Measurements from ENCODE around the gene VAV2.
"Not testable (repeated sequence)": the region's sequence is repeated elsewhere in the genome, so short reads cannot be mapped to it uniquely, and the experiment has no call there.

VAV2 gene

DNA sequence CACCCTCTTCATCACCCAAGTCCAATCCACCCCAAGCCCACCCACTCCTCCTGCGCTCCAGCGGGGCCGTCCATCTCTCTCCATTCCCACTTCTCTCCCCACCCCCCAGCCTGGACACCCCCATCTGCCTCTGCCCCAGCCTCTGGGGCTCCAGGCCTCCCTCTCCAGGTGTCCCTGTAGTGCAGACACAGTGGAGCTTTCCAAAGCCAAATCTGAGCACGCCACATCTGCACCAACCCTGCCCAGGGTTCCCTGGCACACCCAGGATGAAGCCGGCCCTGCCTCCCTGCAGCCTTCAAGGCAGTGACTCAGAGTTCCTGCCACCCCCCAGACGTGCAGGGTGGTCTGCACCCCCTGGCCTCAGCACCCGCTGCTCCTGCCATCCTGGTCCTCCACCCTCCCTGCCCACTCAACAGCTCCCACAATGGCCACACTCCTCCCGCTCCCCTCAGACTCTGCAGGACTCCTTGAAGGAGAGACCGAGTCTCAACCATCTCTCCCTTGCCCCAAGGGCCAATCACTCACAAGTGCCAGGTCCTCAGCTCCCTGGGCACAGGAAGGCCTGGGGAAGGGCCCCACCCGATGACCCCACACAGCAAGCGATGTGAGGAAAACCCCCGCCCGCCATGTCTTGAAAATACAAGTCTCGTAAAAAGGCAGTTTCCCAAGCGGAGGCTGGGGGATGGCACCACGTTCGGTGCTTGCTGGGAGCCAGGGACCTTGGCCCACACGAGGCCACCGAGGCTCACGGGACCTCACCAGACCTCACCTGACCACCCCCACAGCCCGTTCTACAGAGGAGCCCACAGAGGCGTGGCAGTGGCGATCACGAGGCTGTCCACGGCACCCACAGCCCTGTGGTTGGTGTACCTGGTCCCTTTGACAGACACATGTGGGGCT, 22.2 kb downstream of the VAV2 start:
- no peak for DNase-seq (ENCODE audit: low read depth in 2 of 2)

DNA sequence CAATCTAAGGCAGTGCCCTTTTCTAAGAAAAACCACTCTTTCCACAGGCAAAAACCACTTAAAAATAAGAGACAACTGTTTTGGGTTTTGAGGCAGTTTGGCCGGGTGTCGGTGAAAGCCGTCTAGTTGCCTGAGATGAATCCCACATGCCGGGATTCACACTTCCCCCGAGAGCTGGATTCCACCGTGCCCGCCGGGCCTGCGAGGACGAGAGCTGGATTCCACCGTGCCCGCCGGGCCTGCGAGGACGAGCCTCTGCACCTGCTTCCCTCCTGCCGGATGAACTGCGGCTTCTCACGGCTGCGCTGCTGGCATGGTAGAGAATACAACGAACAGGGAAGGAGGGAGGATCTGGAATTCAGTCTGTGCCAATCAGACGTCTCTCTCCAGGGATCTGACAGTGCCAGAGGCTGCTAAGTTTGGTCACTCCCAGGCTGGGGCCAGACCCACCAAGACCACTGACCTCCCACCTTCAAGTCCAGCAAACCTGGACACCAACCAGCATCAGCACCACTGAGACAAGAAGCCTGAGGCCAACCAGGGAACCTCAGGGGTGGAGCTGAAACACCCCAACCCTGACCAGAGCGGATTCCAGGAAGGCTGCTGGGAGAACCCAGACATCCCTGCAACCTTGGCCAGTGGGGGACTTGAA, 23.0 kb downstream of the VAV2 start:
- DNase-seq (ENCODE audit: low read depth in 2 of 2), result no peak

DNA sequence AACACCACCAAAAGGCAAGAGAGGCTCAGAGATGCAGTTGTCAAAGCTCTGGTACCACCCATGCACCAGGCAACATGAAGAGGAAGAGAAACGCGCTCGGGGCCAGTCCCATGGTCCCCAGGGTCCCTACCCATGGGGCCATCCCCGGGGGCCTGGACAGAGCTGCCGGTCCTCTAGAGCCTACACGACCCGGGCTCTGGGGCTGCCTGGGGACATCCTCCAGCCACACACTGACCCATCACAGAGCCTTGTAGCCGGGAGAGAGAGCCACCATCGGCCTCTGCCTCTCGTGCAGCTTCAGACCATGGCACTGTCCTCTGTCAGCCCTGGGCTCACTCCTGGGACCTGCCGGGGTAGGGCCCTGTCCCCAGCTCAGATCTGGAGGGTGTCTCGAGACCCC, 23.7 kb downstream of the VAV2 start:
- no peak for DNase-seq (ENCODE audit: low read depth in 2 of 2)

DNA sequence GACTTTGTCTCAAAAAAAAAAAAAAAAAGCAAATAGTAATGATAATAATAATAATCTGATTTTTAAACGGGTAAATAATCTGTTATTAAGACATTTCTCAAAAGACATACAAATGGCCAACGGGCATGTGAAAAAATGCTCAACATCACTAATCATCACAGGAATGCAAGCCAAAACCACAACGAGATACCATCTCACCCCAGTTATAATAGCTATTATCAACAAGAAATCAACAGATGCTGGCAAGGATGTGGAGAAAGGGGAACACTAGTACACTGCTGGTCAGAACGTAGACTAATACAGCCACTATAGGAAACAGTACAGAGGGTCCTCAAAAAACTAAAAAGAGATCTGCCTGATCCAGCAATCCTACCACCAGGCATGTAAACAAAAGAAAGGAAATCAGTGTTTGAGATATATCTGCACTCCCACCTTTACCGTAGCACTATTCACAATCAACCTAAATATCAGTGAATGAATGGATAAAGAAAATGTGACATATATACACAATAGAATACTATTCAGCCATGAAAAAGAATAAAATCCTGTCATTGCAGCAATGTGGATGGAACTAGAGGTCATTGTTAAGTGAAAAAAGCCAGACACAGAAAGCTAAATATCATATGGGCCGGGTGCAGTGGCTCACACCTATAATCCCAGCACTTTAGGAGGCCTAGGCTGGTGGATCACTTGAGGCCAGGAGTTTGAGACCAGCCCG, 24.9 kb downstream of the VAV2 start:
- DNase-seq (ENCODE audit: low read depth in 2 of 2), result no peak

DNA sequence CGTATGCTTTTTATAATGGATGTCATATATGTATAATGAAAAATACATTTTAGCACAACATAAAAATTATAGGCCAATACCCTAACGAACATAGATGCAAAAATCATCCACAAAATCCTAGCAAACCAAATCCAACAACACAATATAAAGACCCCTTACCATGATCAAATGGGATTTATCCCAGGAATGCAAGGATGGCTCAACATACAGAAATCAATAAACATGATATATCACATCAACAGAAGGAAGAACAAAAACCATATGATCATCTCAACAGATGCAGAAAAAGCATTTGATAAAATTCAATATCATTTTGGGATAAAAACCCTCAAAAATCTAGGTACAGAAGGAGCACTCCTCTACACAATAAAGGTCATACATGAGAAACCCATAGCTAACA, 27.7 kb downstream of the VAV2 start:
- no peak for DNase-seq (ENCODE audit: low read depth in 2 of 2)

DNA sequence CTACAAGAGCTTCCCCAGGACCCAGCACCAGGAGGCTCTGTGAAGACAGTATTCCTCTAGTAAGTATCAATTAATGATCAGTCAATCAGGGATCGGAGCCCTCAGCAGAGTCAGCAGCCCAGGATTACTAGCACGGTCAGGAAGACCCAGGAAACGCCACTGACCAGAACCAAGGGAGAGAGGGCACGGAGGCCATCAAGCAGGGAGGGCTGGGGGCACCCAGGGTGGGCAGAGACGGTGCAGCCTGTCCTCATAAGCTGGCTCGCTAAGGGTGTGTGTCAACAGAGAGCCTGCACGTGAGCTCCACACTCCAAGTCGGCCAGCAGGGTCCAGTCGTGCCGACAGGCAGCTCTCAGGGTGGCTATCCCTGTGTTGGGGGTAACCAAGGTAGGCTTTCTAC, 29.0 kb downstream of the VAV2 start:
- DNase-seq (ENCODE audit: low read depth in 2 of 2), result no peak

DNA sequence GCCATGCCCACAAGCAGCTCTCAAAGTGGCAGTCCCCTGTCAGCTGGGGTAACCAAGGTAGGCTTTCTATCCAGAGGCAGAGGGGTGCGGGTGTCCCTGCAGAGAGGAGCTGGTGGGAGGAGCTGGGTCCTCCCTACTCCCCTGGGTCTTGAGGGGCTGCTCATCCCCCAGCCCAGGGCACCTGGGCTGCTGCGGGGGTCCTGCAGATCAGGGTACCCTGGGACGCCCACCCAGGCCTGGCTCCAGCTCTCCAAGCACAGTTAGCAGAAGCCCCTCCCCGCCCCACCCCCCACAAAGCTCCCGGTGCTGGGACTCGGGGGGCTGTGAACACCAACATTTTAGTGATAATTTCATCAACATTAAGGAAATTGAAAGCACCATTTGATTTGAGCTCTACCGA, 29.8 kb downstream of the VAV2 start:
- no peak for DNase-seq (ENCODE audit: low read depth in 2 of 2)

DNA sequence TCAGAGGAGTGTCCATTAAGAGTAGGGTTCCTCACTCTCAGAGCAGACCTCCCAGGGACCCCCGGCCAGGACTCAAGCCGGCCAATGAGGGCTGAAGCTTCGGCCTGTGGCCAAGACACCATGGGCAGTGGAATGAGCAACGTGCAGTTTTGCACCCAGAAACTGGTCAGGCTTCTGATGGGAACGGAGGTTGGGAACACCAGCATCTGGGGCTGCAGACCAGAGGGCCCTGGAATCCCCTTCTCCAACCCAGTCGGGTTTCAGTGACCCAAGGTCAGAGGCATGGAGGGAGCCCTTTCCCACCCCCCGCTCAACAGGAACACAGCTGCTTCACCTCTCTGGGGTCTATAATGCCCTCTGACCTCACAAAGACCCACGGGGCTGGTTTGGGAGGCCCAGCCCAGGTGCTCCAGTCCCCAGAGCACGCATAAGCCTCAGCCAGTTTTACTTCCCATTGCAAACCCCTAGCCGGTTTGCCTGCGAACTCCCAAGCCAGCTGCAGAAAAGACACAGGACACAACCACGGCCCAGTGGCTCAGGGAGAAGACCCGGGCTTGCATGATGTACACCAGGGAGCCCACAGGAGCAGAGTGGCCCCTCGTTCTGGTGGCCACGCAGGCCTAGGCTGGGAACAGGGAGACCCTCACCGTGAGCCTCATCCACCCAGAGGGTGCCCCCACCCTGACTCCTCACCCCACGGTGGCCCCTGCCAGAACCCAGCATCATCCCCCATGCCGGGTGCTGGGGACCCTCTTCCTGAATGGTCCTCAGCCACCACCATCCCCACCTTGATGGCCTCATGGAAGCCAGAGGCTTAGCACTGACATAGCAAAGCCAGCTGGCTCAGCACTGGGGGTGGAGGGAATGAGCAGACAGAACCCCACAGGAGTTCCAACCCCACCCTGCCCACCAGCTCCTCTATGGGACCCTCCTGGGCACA, 30.6 kb downstream of the VAV2 start:
- no peak for DNase-seq (ENCODE audit: low read depth in 2 of 2)

DNA sequence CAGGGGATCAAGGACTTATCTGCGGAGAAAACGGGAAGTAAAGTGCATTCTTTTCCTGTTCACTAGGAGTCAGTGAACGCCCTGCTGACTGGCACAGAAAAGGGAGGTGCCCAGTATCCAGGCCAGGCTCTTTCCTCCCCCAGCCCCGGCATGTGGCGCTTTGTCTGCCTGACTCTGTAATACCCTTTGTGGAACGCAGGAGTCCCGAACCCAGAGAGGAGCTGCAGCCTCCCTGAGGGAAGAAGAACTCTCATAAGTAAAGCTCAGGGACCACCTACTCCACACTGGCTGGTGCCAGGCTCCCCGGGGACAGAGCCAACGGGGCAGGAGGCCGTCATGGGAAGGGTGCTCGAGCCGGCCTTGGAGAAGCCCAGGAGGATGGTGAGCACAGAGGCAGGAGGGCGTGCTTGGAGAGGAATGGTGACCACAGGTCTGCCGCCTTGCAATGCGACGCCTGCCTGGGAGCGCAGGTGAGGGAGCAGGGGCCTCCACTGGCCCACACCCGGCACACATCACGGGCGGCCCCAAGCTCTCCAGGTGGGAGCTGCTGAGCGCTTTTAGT, 31.5 kb downstream of the VAV2 start:
- DNase-seq (ENCODE audit: low read depth in 2 of 2), result no peak

DNA sequence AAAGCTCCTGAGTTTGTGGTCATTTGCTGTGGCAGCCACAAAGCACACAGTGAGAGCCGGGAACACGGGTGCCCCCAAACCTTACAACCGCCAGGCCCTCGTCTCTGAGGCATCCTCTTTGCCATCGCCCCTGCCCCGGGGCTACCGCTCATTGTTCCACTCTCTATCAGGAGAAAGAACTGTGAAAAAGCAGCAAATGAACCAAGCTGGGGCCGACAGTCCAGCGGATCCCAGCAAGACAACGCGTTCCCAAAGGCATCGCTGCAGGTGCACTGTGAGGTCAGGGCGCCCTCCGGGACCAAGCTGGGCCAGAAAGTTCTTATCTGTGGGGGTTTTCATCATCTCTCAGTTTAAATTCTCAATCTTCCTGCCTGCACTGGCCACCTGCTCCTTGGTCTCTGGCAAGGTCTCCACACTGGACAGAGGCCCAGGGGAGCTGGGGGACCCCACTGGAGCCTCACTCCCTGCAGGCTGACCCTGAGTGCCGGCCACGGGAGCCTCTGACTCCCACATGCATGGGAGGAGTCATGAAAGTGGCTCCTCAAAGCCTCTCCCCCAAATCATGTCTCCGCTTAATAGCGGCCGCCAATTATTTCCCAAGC, 32.1 kb downstream of the VAV2 start:
- no peak for DNase-seq (ENCODE audit: low read depth in 2 of 2)

DNA sequence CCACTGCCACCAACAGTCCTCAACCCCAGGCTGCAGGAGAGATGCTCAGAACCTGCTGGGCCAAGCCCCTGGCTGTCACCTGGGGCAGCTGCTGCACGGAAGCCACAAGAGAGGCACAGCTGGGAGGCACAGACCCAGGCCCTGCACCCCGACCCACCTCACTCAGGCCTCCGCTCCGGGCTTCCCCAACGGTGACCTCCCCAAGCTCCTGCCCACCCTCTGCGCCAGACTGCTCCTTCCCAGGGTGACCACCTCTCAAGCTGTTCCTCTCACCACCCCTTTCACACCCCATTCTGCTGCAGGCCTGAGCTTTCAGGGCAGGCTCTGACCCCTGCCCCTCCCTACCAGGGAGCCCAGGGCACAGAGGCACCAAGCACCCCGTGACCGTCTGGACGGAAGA, 33.0 kb downstream of the VAV2 start:
- no peak for DNase-seq (ENCODE audit: low read depth in 2 of 2)

DNA sequence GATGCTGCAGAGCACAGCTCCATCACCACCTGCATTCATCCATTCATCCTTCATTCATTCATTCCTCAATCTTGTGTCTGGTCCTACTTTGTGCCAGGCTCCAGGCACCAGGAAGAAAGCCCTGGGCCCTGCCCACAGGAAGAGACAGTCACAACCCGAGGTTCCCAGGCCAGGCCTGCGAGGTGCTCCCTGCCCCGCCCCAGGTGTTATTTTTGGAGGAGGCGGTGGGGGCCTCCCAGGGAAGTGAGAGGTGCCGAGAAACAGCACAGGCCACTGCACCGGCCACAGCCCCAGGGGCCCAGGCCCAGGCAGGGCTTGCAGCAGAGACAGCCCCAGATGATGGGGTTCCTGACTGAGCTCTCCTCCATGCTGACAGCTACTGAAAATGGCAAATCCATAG, 33.4 kb downstream of the VAV2 start:
- DNase-seq (ENCODE audit: low read depth in 2 of 2), result no peak

DNA sequence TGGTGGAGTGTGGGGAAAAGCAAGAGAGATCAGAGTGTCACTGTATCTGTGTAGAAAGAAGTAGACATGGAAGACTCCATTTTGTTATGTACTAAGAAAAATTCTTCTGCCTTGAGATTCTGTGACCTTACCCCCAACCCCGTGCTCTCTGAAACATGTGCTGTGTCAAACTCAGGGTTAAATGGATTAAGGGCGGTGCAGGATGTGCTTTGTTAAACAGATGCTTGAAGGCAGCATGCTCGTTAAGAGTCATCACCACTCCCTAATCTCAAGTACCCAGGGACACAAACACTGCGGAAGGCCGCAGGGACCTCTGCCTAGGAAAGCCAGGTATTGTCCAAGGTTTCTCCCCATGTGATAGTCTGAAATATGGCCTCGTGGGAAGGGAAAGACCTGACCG, 34.4 kb downstream of the VAV2 start:
- not testable (repeated sequence) for DNase-seq (ENCODE audit: low read depth in 2 of 2)

DNA sequence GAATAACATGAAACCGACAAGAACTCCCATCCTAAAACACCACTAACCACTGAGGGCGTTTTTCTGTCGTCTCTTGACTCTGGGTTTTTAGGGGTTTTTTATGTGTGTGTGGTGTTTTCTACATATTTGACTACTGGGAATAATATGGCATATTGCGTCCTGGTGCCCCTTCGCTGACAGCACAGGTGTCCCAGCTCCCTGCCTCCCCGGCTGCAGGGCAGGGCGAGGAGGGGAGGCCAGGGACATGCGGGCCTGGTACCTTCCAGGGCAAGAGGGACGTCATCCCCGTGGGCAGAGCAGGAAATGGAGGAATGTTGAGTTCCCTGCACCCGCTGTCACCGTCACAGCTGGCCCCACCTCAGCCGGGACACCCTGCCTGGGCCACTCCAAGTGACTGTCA, 34.8 kb downstream of the VAV2 start:
- no peak for DNase-seq (ENCODE audit: low read depth in 2 of 2)

DNA sequence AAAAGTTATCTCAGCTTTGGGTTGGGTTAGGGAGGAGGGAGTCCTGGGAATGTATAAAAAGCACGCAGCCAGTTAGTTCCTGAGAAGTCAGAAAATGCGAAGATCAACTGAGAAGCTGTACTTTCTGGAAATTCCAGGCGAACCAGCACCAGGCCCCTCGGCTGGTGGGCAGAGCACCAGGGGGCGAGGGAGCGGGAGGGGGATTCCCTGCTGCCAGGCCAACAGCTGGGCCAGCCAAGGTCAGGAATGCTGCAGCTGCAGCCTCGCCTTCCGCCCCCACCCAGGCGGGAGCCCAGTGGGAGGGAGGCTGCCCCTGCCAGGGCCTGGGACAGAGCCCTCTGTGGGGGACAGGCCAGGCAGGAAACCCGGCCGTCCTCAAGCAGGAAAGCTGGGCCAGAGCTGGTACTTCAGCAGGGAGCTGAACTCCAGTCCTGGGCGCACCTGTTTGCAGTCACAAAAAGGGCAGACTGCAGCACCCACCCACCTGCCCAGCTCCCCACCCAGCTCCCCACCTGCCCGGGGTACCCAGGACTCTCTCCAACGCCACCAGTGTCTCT, 35.5 kb downstream of the VAV2 start:
- DNase-seq (ENCODE audit: low read depth in 2 of 2), result no peak

DNA sequence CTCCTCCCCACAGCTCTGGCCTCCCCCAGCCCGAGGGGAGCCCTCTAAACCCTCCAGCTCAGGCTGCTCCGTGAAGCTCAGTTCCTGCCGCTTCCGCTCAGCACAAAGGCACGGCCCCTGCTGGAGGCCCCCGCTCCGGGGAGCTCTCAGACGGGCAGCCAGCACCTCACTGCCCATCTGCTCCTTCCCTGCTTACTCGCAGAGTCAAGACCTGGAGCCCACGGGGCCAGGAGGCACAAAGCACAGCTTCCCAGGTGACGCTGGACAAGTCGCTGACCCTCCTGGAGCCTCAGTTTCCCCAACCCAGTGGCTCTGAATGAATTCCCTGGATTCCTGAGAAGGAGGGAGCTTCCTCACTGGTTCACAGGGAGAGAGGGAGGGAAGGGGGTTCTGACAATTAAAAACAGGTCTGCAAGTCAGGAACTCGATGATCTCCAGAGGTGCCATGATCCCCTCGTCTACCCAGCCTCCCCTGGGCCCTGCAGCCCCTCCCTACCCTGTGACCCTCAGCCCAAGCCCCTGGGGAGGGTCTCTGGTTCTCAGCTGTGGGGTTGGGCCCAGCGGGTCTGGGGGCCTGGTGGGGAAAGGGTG, 36.2 kb downstream of the VAV2 start:
- no peak for DNase-seq (ENCODE audit: low read depth in 2 of 2)

DNA sequence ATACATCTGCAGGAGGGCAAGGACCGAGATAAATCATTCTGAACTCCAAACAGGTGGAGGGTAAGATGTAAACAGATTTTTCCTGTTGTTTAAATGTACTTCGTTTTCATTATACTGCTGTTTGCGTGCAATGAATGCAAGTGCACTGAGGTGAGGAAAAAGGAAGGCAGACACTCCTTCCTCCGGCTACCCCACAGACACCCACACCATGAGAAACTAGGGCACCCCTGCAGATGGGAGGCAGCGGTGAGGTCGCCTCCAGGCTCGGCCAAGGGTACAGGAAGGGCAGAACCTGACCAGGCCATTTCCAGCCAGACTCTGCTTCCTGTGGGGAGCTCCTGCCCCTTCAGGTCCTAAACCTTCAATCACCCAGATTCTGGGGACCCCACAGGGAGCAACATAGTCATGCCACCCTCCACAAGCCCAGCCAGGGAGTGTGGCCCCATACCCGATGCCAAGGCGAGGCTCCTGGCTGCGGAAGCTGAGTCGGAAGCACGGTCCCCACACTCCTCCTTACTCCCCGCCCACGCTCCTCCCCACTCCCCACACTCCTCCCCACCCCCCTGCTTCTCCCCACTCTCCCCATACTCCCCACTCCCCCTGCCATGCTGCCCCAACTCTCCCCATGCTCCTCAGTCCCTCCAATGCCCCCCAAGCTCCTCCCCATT, 37.1 kb downstream of the VAV2 start:
- no peak for DNase-seq (ENCODE audit: low read depth in 2 of 2)

DNA sequence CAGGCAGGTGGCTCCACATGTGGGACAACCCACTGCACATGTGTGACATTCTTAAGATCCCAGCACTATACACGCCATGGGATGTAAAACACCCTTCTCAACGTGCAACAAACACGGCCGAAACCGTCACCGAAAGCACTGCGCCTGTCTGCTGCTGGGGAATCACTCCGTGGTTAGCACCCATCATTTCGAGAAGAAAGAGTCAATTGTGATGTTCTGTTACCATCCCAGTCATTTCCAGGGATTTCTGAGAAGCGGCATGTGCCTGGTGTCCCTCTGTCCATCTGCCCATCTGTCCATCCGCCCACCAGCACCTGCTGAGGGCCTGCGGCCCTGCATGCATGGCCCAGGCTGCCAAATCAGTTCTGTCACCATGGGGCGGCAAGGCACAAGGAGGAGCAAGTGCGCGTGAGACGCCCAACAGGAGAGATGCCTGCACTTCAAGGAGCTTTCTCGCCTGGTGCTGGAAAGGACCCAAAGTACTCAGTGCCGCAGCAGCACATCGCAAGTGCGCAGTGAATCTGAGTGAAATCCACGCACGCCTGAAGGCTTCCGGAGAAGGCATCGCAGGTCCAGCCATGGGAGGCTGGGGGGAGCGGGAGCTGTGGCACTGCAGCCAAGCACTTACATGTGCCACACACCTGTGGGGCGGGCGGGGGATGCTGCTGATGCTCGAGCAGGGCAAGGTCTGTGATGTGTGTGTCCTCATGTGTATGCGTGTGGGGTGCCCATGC, 38.0 kb downstream of the VAV2 start:
- DNase-seq (ENCODE audit: low read depth in 2 of 2), result no peak

DNA sequence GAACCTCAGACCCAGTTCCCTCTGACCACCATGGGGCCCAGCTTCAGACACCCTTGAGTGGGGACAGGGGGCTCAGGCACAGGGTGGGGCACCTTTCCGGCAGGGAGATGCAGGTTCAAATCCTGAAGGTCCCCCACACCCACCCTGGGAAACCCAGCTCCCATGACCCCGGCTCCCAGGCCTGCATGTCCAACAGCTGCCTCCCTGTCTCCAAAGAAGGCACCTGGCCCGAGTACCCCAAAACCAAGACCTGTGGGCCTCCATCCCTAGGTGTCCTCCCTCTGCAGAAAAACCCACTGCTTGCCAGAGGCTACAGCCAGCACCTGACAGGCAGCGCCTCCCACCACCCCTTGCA, 38.5 kb downstream of the VAV2 start:
- no peak for DNase-seq (ENCODE audit: low read depth in 2 of 2)

Data from stimulated activated CD8-positive, alpha-beta memory T cell treated with anti-CD3 and anti-CD28 coated beads, Interleukin-2, amount 100 ng/mL, for 1 hour (primary cell).